Liver (tissue), 3 donors: ENCODE results near the gene RBSN.

Experiments used
- CTCF ChIP-seq: fragments of 150-350 bp; IDR thresholded peaks from 2 replicates; pipeline ENCODE4 v1.5.1; 2017; ENCODE audit warnings: improper control_type of control experiment, low read depth, low read length; ENCODE audit not compliant: missing input control
- EGR1 ChIP-seq, 2 donors: IDR thresholded peaks; 2 replicates each; pipeline ENCODE4 v1.6.1; 2016 to 2018; ENCODE audit warnings: antibody characterized with exemption in 2 of 2, low read depth in 2 of 2
- GABPA ChIP-seq, 2 donors: IDR thresholded peaks in 1 of 2; conservative IDR thresholded peaks in 1 of 2; 2 replicates each; pipeline ENCODE4 v1.6.1; 2016; ENCODE audit warnings: antibody characterized with exemption in 2 of 2, mild to moderate bottlenecking in 1 of 2, moderate library complexity in 1 of 2
- MAX ChIP-seq: IDR thresholded peaks from 2 replicates; pipeline ENCODE4 v1.6.1; 2016; ENCODE audit warnings: antibody characterized with exemption
- SP1 ChIP-seq: IDR thresholded peaks from 2 replicates; pipeline ENCODE4 v1.6.1; 2018; ENCODE audit warnings: antibody characterized with exemption, mild to moderate bottlenecking
- donor health status: healthy.
- donor health status: healthy.

GRCh38 chr3:15038306-15038705 lies 60.6 kb downstream of the RBSN start:
- TF ChIP-seq CTCF = no peak
- TF ChIP-seq MAX = no peak
- no peak for TF ChIP-seq EGR1 (IDR thresholded peaks at IDR 0.05; ENCODE audit: low read depth in 2 of 2)
- no peak for TF ChIP-seq GABPA (IDR thresholded peaks at IDR 0.05 in 1 of 2, conservative IDR thresholded peaks at IDR 0.05 in 1 of 2)
- TF ChIP-seq SP1 = no peak
